Measurements from ENCODE around the gene TRAPPC2L. TPM values are rescaled to one million over a fixed set of nuclear protein-coding genes. Genes with fewer than 3 reads are reported as not detected.

TRAPPC2L gene
- total and polyA plus RNA-seq, 11 donors, result 20.3 to 65.7 (median 44.2) TPM

GRCh38 chr16:88826070-88826840, 30.7 kb upstream of the TRAPPC2L start:
- Histone ChIP-seq H3K27me3 (no peaks in the 10 kb centered on the region), H3K9me3 (no peaks in the 10 kb centered on the region), H3K27ac (no peak overlapping the region), H3K4me3 (no peak overlapping the region), H3K4me1 (no peaks in the 10 kb centered on the region), H3K36me3 (peaks cover 0 to 54% (median 14%) of the 10 kb centered on the region in 9 donors)
- DNase-seq (no peak), ATAC-seq (no peak)
- intact Hi-C loops (cut with DNase I), result no loop called here
- WGBS, 4 donors, result 93 to 97% (median 96%) methylated on average over 15 to 26 of the region's 26 CpGs
- TF ChIP-seq POLR2A (IDR thresholded peaks at IDR 0.05) (no peak), CTCF (IDR thresholded peaks at IDR 0.05) (no peak)

GRCh38 chr16:88827727-88828126, 29.2 kb upstream of the TRAPPC2L start:
- Histone ChIP-seq H3K4me1 (no peaks in the 10 kb centered on the region), H3K27ac (no peak overlapping the region), H3K27me3 (no peaks in the 10 kb centered on the region), H3K36me3 (peaks cover 0 to 39% (median 4%) of the 10 kb centered on the region in 9 donors), H3K4me3 (no peak overlapping the region), H3K9me3 (no peaks in the 10 kb centered on the region)
- ATAC-seq (no peak), DNase-seq (no peak)
- WGBS, 4 donors, result 90 to 95% (median 93%) methylated on average over 10 to 21 of the region's 21 CpGs
- intact Hi-C loops (cut with DNase I), result no loop called here
- TF ChIP-seq POLR2A (IDR thresholded peaks at IDR 0.05) (no peak), CTCF (IDR thresholded peaks at IDR 0.05) (no peak)

GRCh38 chr16:88828711-88829110, 28.2 kb upstream of the TRAPPC2L start:
- 89 to 92% (median 90%) methylated on average over 20 to 24 of the region's 24 CpGs for WGBS, 4 donors
- Histone ChIP-seq H3K36me3 (peaks cover 0 to 33% (median 4%) of the 10 kb centered on the region in 9 donors), H3K9me3 (no peaks in the 10 kb centered on the region), H3K4me3 (no peak overlapping the region), H3K27me3 (no peaks in the 10 kb centered on the region), H3K4me1 (no peaks in the 10 kb centered on the region), H3K27ac (no peak overlapping the region)
- intact Hi-C loops (cut with DNase I), result no loop called here
- TF ChIP-seq POLR2A (IDR thresholded peaks at IDR 0.05), result no peak
- no peak for TF ChIP-seq CTCF (IDR thresholded peaks at IDR 0.05)
- no peak for ATAC-seq
- no peak for DNase-seq

- WGBS, 4 donors, result 63 to 73% (median 70%) methylated on average over 9 to 11 of the region's 11 CpGs
- TF ChIP-seq POLR2A (IDR thresholded peaks at IDR 0.05), result no peak
- TF ChIP-seq CTCF (IDR thresholded peaks at IDR 0.05), result no peak
- peak in 1 of 5 donors; percentile 63 for DNase-seq
- ATAC-seq, result peak; percentile 8 to 47 (median 26)
- intact Hi-C loops (cut with DNase I), result no loop called here
- Histone ChIP-seq H3K36me3 (peaks cover 0 to 33% (median 8%) of the 10 kb centered on the region in 9 donors), H3K4me1 (no peaks in the 10 kb centered on the region), H3K4me3 (no peak overlapping the region), H3K27ac (no peak overlapping the region), H3K27me3 (no peaks in the 10 kb centered on the region), H3K9me3 (no peaks in the 10 kb centered on the region)
These were observed 26.7 kb upstream of the TRAPPC2L start for GRCh38 chr16:88830258-88830657.

All from heart left ventricle (tissue), 16 donors.